Smooth muscle cell (in vitro differentiated cells): Measurements from ENCODE around the gene FCGR3A. TPM values are rescaled to one million over a fixed set of nuclear protein-coding genes. Genes with fewer than 3 reads are reported as not detected.
"Not testable (repeated sequence)": the region's sequence is repeated elsewhere in the genome, so short reads cannot be mapped to it uniquely, and the experiment has no call there.

Experiments
- DNase-seq: peaks from one replicate; lab custom pipeline; 2025; ENCODE audit not compliant: unreplicated experiment; lab: John Stamatoyannopoulos, UW
- H2AFZ ChIP-seq: fragments of 200-600 bp; sonication (generic); 2 replicates; pipeline ENCODE4 v1.6.0; 2016; ENCODE audit warnings: antibody characterized with exemption, low read depth, mild to moderate bottlenecking
- H3F3A ChIP-seq: fragments of 200-600 bp; sonication (generic); 2 replicates; pipeline ENCODE4 v1.6.0; 2017; ENCODE audit warnings: antibody characterized with exemption, low read depth
- H3K27ac ChIP-seq: fragments of 200-600 bp; sonication (generic); 2 replicates; pipeline ENCODE4 v1.5.1; 2016; ENCODE audit warnings: low read depth, mild to moderate bottlenecking
- H3K27me3 ChIP-seq: fragments of 200-600 bp; sonication (generic); 2 replicates; pipeline ENCODE4 v1.6.1; 2016; ENCODE audit warnings: low read depth, mild to moderate bottlenecking
- H3K36me3 ChIP-seq: fragments of 200-600 bp; sonication (generic); 2 replicates; pipeline ENCODE4 v1.5.1; 2016; ENCODE audit warnings: low read depth
- H3K4me1 ChIP-seq: fragments of 200-600 bp; sonication (generic); 2 replicates; pipeline ENCODE4 v1.5.1; 2016; ENCODE audit warnings: low read depth
- H3K4me2 ChIP-seq: fragments of 200-600 bp; sonication (generic); 2 replicates; pipeline ENCODE4 v1.6.0; 2016; ENCODE audit warnings: mild to moderate bottlenecking
- H3K4me3 ChIP-seq: fragments of 200-600 bp; sonication (generic); 2 replicates; pipeline ENCODE4 v1.5.1; 2016; ENCODE audit warnings: mild to moderate bottlenecking
- H3K79me2 ChIP-seq: fragments of 200-600 bp; sonication (generic); 2 replicates; pipeline ENCODE4 v1.6.0; 2016; ENCODE audit warnings: low read depth, mild to moderate bottlenecking
- H3K9ac ChIP-seq: fragments of 200-600 bp; sonication (generic); 2 replicates; pipeline ENCODE4 v1.6.0; 2016; ENCODE audit warnings: low read depth
- H3K9me3 ChIP-seq: fragments of 200-600 bp; sonication (generic); replicated peaks from 2 replicates; pipeline ENCODE4 v1.5.1; 2016; ENCODE audit warnings: low read depth
- H4K20me1 ChIP-seq: fragments of 200-600 bp; sonication (generic); 2 replicates; pipeline ENCODE4 v1.6.0; 2016; ENCODE audit warnings: low read depth
- WGBS: methylation state at CpG from one replicate; pipeline ENCODE4 v1.1.7; 2016; ENCODE audit warnings: low lambda C conversion rate; 5-methylcytosine and 5-hydroxymethylcytosine counted together
- polyA plus RNA-seq: library from polyadenylated mRNA; unstranded; fragments of >200 nt; fragmentation: Nextera tagmentation; extraction: Ambion mirVana; gene quantifications from 2 replicates; pipeline ENCODE4 v1.2.1, GENCODE V29; 2016
- total RNA-seq: library from RNA; depleted of rRNA; stranded (reverse); fragments of >200 nt; gene quantifications from 2 replicates; pipeline ENCODE4 v1.2.3, GENCODE V29; 2014
- TF ChIP-seq, protein P1 (sequence below): fragments of 200-600 bp; sonication (generic); IDR thresholded peaks from 2 replicates; pipeline ENCODE4 v1.5.1; 2017; ENCODE audit warnings: borderline replicate concordance, mild to moderate bottlenecking, antibody characterized with exemption; ENCODE audit not compliant: insufficient read depth, poor library complexity, severe bottlenecking

FCGR3A gene
- total and polyA plus RNA-seq, 2 experiments from 2014 or later, result 0.09 TPM; not detected in 1

DNA sequence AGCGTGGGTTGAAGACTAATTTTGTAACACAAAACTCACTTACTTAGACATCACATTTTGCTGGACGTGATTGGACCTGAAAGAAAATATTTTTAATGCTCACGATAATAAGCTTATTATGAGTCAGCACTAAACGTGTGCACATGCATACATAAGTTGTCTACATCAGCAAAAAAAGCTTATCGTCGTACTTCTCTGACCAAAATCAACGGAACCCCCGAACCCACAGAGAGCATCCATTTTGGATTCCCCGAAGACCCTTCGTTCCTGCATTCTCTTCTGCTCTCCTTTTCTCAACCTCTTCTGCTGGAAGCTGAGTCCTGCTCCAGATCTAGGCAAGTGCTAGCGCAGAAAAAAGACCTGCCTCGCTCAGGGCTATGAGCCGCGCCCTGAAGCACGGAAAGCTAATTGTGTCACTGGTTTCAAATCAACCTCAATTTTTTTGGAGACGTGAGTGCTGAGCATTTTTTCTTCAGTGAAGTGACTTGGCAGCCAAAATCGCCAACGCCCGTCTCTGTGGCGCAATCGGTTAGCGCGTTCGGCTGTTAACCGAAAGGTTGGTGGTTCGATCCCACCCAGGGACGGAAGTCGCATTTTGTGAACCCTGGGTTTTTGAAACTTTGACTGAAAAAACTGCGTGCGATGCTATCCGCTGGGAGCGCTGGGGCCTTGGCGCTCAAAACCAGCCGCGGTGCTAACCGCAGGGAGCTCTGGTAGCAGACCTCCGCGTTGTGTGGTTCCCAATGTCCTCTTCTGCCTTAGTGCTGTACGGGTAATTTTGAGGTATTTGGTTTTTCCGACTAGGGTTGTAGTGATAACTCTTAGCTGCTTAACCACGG, 9.7 kb downstream of the FCGR3A start:
- not testable (repeated sequence) for H3K9me3 ChIP-seq, H3F3A ChIP-seq, H3K27ac ChIP-seq, H3K36me3 ChIP-seq, H3K27me3 ChIP-seq, H4K20me1 ChIP-seq, H3K79me2 ChIP-seq, H3K4me1 ChIP-seq
- Histone ChIP-seq H3K4me3 (peak overlapping the region; percentile 81), H3K9ac (peak overlapping the region; percentile 35), H3K4me2 (peak overlapping the region; percentile 92), H2AFZ (peak overlapping the region; percentile 87)
- 2% methylated on average over 41 of the region's 41 CpGs for WGBS
- peak; percentile 48 for DNase-seq

DNA sequence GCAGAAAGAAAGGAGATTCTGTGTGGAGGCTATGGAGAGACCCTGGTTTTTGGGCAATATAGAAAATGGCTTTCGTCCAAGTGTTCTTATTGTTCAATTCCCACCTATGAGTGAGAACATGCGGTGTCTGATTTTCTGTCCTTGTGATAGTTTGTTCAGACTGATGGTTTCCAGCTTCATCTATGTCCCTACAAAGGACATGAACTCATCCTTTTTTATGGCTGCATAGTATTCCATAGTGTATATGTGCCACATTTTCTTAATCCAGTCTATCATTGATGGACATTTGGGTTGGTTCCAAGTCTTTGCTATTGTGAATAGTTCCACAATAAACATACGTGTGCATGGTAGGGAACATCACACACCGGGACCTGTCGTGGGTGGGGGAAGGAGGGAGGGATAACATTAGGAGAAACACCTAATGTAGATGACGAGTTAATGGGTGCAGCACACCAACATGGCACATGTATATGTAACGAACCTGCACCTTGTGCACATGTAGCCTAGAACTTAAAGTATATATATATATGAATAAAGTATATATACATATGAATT, 10.6 kb downstream of the FCGR3A start:
- H3K4me1 ChIP-seq, H3K4me3 ChIP-seq, H2AFZ ChIP-seq, H4K20me1 ChIP-seq, H3K79me2 ChIP-seq, H3K9ac ChIP-seq, H3F3A ChIP-seq, H3K27me3 ChIP-seq, H3K36me3 ChIP-seq, H3K27ac ChIP-seq, H3K9me3 ChIP-seq, DNase-seq: not testable (repeated sequence)
- peak overlapping the region; percentile 92 for H3K4me2 ChIP-seq
- WGBS, result 92% methylated on average over 7 of the region's 7 CpGs

DNA sequence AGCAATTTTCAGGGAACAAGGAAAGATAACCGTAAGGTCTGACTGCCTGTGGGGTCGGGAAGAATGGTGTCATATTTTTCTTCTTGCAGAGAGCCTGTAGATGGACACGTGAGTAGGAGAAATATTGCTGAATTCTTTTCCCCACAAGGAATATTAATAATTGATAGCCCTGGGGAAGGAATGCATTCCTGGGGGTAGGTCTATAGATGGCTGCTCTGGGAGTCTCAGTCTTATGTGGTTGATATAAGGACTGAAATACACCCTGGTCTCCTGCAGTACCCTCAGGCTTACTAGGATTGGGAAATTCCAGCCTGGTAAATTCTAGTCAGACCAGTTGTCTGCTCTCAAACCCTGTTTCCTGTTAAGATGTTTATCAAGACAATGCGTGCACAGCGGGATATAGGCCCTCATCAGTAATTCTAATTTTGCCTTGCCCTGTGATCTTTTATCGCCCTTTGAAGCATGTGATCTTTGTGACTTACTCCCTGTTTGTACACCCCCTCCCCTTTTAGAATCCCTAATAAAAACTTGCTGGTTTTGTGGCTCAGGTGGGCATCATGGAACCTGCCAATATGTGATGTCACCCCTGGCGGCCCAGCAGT, 12.4 kb downstream of the FCGR3A start:
- H3K36me3 ChIP-seq, H3K9ac ChIP-seq, H3K4me1 ChIP-seq, DNase-seq, H3K27me3 ChIP-seq, H2AFZ ChIP-seq, H3K9me3 ChIP-seq, H3K27ac ChIP-seq, H3K4me3 ChIP-seq, H3K79me2 ChIP-seq, H4K20me1 ChIP-seq, H3K4me2 ChIP-seq, H3F3A ChIP-seq: not testable (repeated sequence)
- WGBS, result 79% methylated on average over 7 of the region's 7 CpGs

DNA sequence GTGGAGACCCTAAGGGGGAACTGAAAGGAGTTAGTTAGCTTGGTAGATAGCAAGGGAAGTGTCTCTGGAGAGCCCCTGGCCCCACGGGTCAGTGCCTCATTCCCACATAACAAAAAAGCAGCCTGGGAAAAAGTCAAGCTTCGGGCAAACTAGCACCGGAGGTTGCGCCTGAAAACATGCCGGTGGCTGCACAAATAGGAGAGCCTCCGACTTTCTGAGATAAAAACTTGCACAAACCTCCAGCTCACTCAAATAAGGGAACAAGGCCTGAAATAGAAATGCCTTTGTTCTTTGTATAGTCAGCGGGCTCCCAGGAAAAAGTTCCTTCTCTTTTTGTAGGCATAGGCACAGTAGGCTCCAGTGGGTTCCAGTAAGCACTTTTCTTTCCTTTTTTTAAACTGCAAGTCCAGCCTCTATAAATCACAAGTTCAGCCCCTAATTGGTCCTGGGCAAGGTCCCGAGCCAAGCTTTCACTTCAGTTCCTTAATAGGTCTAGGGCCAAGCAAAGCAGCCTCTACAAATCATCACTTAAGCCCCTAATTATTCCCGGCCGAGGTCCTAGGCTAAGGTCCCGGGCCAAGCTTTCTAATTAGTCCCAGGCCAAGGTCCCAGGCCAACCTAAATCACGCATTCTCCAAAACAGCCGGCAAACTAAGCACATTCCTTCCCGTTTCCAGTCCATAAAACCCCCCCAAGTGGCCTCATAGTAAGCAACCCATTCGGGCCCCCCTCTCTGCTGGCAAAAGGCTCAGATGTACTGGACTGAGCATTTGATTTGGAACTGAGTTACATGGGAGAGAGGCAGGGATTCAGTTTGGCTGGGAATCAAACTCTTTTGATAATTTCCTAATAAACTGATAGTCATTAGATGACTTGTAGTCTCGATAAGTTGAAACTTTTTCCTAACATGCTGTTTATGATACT, 16.7 kb downstream of the FCGR3A start:
- not testable (repeated sequence) for H3K27me3 ChIP-seq, H3K79me2 ChIP-seq, H3K36me3 ChIP-seq, H3K9me3 ChIP-seq, H3K27ac ChIP-seq, DNase-seq, H3K9ac ChIP-seq, H4K20me1 ChIP-seq
- Histone ChIP-seq H3F3A (peaks cover 11% of the 10 kb centered on the region), H2AFZ (peak overlapping the region; percentile 6), H3K4me2 (peak overlapping the region; percentile 92), H3K4me1 (peaks cover 15% of the 10 kb centered on the region), H3K4me3 (peak overlapping the region; percentile 78)
- WGBS, result 20% methylated on average over 16 of the region's 16 CpGs

DNA sequence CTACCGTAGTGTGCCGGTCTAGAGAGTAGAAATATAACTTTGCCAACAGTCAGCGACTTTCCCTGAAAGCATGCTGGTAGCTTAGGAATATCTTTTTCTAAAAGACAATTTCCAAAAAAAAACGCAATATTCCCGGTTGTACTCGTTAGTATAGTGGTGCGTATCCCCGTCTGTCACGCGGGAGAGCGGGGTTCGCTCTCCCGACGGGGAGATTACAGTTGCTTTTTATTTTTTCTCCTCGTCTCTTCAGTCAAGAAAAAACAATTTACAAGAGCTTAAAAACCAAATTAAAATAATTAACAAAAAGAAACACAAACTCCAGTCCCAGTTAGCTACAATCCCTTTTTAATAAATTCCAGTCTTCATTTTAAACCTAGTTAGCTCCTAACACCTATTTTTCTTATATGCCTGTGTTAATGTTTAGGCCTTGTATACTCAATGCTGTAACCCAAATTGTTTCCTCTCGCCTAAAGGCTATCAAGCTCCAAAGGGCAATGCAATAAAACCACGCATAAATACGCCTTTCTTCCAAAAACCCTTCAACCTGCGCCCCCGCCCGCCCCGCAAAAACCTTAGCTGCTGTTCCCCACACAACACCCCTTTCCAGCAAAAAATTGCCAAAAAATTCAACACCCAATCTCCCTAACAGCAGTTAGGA, 17.5 kb downstream of the FCGR3A start:
- H3K4me1 ChIP-seq, result peaks cover 15% of the 10 kb centered on the region
- H3K27ac ChIP-seq, result no peak overlapping the region

DNA sequence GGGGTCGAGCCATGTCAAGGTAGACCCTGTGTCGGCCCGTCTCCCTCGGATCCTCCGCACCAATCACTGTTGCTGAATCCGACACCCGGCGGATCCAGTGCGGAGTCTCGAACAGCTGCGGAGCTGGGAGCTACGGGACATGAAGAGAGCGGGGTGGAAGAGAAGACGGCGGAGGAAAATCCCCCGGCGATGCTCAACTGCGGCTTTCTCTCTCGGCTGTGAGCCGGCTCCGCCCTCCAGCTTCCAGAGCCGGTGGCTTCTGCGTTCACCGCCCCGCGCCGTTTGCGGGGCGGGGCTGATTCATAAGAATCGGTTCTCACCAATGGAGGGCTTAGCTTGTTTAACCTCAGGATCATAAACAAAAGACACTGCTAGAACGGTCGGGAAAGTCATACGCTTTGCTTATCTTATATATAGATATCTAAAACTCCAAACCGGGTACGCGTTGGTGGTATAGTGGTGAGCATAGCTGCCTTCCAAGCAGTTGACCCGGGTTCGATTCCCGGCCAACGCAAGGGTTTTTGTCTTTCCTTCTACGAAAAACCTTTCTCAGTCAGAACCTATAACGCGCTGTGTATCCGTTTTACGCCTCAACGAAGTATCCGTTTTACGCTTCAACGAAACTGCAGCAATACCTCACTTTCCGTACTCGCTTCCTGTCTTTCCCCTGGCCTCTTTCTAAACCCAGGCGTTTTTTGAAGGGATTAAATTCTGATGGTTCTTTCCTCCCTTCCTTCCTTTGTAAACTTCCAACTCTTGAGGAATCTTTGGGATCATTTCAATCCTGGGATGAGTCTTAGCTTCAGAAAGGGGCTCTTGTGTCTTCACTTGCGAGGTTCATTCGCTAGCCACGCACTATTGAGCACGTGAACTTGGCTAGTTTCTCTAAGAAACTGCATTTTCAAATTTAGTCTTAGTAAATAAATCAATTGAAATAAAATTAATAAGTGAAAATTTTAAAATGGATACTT, 18.7 kb downstream of the FCGR3A start:
- peaks cover 15% of the 10 kb centered on the region for H3K4me1 ChIP-seq
- peak; percentile 81 for DNase-seq
- H3K79me2 ChIP-seq, H3K27me3 ChIP-seq, H3K9me3 ChIP-seq, H3K36me3 ChIP-seq, H4K20me1 ChIP-seq: not testable (repeated sequence)
- peak overlapping the region; percentile 92 for H3K4me2 ChIP-seq
- peak overlapping the region; percentile 93 for H2AFZ ChIP-seq
- peak overlapping the region; percentile 69 for H3K27ac ChIP-seq
- peak overlapping the region; percentile 78 for H3K4me3 ChIP-seq
- peak overlapping the region; percentile 47 for H3K9ac ChIP-seq
- peaks cover 11% of the 10 kb centered on the region for H3F3A ChIP-seq
- WGBS, result under 1% methylated on average over 56 of the region's 56 CpGs

More for the DNA sequence above, 17.5 kb downstream of the FCGR3A start:
- no peak overlapping the region for H3K9ac ChIP-seq
- WGBS, result 24% methylated on average over 22 of the region's 22 CpGs
- no peaks in the 10 kb centered on the region for H3K79me2 ChIP-seq
- DNase-seq, result no peak
- peak overlapping the region; percentile 6 for H2AFZ ChIP-seq
- no peaks in the 10 kb centered on the region for H3K36me3 ChIP-seq
- peak overlapping the region; percentile 92 for H3K4me2 ChIP-seq
- H3K4me3 ChIP-seq, result peak overlapping the region; percentile 78
- H4K20me1 ChIP-seq, result no peaks in the 10 kb centered on the region
- H3F3A ChIP-seq, result peaks cover 11% of the 10 kb centered on the region
- H3K27me3 ChIP-seq, result no peaks in the 10 kb centered on the region
- H3K9me3 ChIP-seq, result no peaks in the 10 kb centered on the region
- TF ChIP-seq, protein P1, sequence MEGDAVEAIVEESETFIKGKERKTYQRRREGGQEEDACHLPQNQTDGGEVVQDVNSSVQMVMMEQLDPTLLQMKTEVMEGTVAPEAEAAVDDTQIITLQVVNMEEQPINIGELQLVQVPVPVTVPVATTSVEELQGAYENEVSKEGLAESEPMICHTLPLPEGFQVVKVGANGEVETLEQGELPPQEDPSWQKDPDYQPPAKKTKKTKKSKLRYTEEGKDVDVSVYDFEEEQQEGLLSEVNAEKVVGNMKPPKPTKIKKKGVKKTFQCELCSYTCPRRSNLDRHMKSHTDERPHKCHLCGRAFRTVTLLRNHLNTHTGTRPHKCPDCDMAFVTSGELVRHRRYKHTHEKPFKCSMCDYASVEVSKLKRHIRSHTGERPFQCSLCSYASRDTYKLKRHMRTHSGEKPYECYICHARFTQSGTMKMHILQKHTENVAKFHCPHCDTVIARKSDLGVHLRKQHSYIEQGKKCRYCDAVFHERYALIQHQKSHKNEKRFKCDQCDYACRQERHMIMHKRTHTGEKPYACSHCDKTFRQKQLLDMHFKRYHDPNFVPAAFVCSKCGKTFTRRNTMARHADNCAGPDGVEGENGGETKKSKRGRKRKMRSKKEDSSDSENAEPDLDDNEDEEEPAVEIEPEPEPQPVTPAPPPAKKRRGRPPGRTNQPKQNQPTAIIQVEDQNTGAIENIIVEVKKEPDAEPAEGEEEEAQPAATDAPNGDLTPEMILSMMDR, result no peak
